Gastroesophageal sphincter (tissue), 4 donors: ENCODE measurements around the gene SREBF2. TPM values are rescaled to one million over a fixed set of nuclear protein-coding genes. Genes with fewer than 3 reads are reported as not detected.

Experiments
- ATAC-seq: fragments of 150-250 bp; one replicate; pipeline ENCODE4 v1.9.1; 2016; ENCODE audit warnings: mild to moderate bottlenecking, moderate library complexity
- H3K27ac ChIP-seq, 4 donors: fragments of 200-600 bp; sonication (generic) in 3 of 4; 1 replicate in 3 of 4; 2 replicates in 1 of 4; pipeline ENCODE4 v1.5.1; 2016 to 2019
- H3K27me3 ChIP-seq: fragments of 200-600 bp; sonication (generic); one replicate; pipeline ENCODE4 v1.5.1; 2019
- H3K36me3 ChIP-seq, 2 donors: fragments of 200-600 bp; sonication (generic); one replicate each; pipeline ENCODE4 v1.5.1; 2019; ENCODE audit warnings: control low read depth in 1 of 2
- H3K4me1 ChIP-seq, 3 donors: fragments of 200-600 bp; sonication (generic); 1 replicate in 2 of 3; 2 replicates in 1 of 3; pipeline ENCODE4 v1.5.1; 2016 to 2019; ENCODE audit warnings: control low read depth in 2 of 3
- H3K4me3 ChIP-seq, 2 donors: fragments of 200-600 bp; sonication (generic); one replicate each; pipeline ENCODE4 v1.5.1; 2019; ENCODE audit warnings: mild to moderate bottlenecking in 1 of 2, moderate library complexity in 1 of 2
- H3K9me3 ChIP-seq, 3 donors: fragments of 200-600 bp; sonication (generic); one replicate each; pipeline ENCODE4 v1.5.1; 2017 to 2019; ENCODE audit warnings: control low read depth in 2 of 3
- CTCF ChIP-seq, 4 experiments: fragments of 200-600 bp in 2 of 4; fragments of 450-650 bp in 2 of 4; sonication (generic) in 1 of 4; IDR thresholded peaks; one replicate each; pipeline ENCODE4 v1.5.1; 2017 to 2019; ENCODE audit warnings: antibody characterized with exemption in 4 of 4, mild to moderate bottlenecking in 2 of 4, moderate library complexity in 2 of 4
- EP300 ChIP-seq: sonication (generic); formaldehyde crosslinking; IDR thresholded peaks from one replicate; pipeline ENCODE4 v1.6.1; 2017; ENCODE audit warnings: antibody characterized with exemption, mild to moderate bottlenecking
- POLR2A ChIP-seq, 2 donors: fragments of 450-650 bp; IDR thresholded peaks; one replicate each; pipeline ENCODE4 v1.6.1; 2017; ENCODE audit warnings: antibody characterized with exemption in 2 of 2, mild to moderate bottlenecking in 2 of 2, moderate library complexity in 1 of 2
- POLR2AphosphoS5 ChIP-seq: sonication (generic); formaldehyde crosslinking; IDR thresholded peaks from one replicate; pipeline ENCODE4 v1.6.1; 2017; ENCODE audit warnings: antibody characterized with exemption
- WGBS, 2 donors: methylation state at CpG; one replicate each; pipeline ENCODE4 v1.1.5; 2018; ENCODE audit warnings: low coverage in 1 of 2; 5-methylcytosine and 5-hydroxymethylcytosine counted together
- total RNA-seq, 4 donors: library from RNA; depleted of rRNA; stranded (reverse); fragments of >200 nt; gene quantifications; one replicate each; pipeline ENCODE4 v1.1.0, GENCODE V29; 2016

The SREBF2 gene
- total RNA-seq, 4 donors from 2014 or later: 39.7 to 101 (median 58.8) TPM

GRCh38 chr22:41899992-41900651 is 67.2 kb downstream of the SREBF2 start:
- TF ChIP-seq EP300: no peak
- no peak for TF ChIP-seq POLR2A (IDR thresholded peaks at IDR 0.05)
- TF ChIP-seq CTCF (IDR thresholded peaks at IDR 0.05): no peak
- TF ChIP-seq POLR2AphosphoS5: no peak
- ATAC-seq: no peak
- H3K36me3 ChIP-seq: peaks cover 0 to 100% of the 10 kb centered on the region in 2 donors
- H3K27me3 ChIP-seq: no peaks in the 10 kb centered on the region
- no peak overlapping the region for H3K4me3 ChIP-seq
- H3K4me1 ChIP-seq: no peaks in the 10 kb centered on the region
- H3K9me3 ChIP-seq: no peaks in the 10 kb centered on the region
- WGBS, 2 donors: 65 to 75% methylated on average over 5 to 6 of the region's 13 CpGs
- H3K27ac ChIP-seq: no peak overlapping the region

- Histone ChIP-seq H3K36me3 (peaks cover 0 to 100% of the 10 kb centered on the region in 2 donors), H3K9me3 (no peaks in the 10 kb centered on the region), H3K4me3 (no peak overlapping the region), H3K4me1 (no peaks in the 10 kb centered on the region), H3K27me3 (no peaks in the 10 kb centered on the region), H3K27ac (no peak overlapping the region)
- ATAC-seq: no peak
- WGBS, 2 donors: 100% methylated on average over 2 of the region's 8 CpGs; no CpG with 5 or more reads in 1 of the 2 donors
- TF ChIP-seq POLR2A (IDR thresholded peaks at IDR 0.05): no peak
- TF ChIP-seq EP300: no peak
- TF ChIP-seq CTCF (IDR thresholded peaks at IDR 0.05): no peak
- TF ChIP-seq POLR2AphosphoS5: no peak
Measured at GRCh38 chr22:41900652-41901312, 67.9 kb downstream of the SREBF2 start.

- Histone ChIP-seq H3K27me3 (no peaks in the 10 kb centered on the region), H3K9me3 (no peaks in the 10 kb centered on the region), H3K36me3 (peaks cover 0 to 100% of the 10 kb centered on the region in 2 donors), H3K4me1 (no peaks in the 10 kb centered on the region), H3K4me3 (no peak overlapping the region), H3K27ac (no peak overlapping the region)
- WGBS, 2 donors: no CpG with 5 or more reads among the region's 7 CpGs
- no peak for TF ChIP-seq EP300
- no peak for TF ChIP-seq POLR2AphosphoS5
- no peak for TF ChIP-seq POLR2A (IDR thresholded peaks at IDR 0.05)
- no peak for ATAC-seq
Measured at GRCh38 chr22:41902016-41902415, 69.1 kb downstream of the SREBF2 start.

- no peak overlapping the region for H3K27ac ChIP-seq
- H3K4me1 ChIP-seq: no peaks in the 10 kb centered on the region
- H3K9me3 ChIP-seq: no peaks in the 10 kb centered on the region
- TF ChIP-seq CTCF (IDR thresholded peaks at IDR 0.05) (no peak), POLR2AphosphoS5 (no peak), POLR2A (IDR thresholded peaks at IDR 0.05) (no peak), EP300 (no peak)
- ATAC-seq: no peak
- no peak overlapping the region for H3K4me3 ChIP-seq
- H3K36me3 ChIP-seq: peaks cover 0 to 99% of the 10 kb centered on the region in 2 donors
- no peaks in the 10 kb centered on the region for H3K27me3 ChIP-seq
- WGBS, 2 donors: 70% methylated on average over 2 of the region's 15 CpGs; no CpG with 5 or more reads in 1 of the 2 donors
Measured at GRCh38 chr22:41902932-41903421, 70.1 kb downstream of the SREBF2 start.

- ATAC-seq: no peak
- no peak for TF ChIP-seq POLR2AphosphoS5
- no peak for TF ChIP-seq POLR2A (IDR thresholded peaks at IDR 0.05)
- no peak for TF ChIP-seq CTCF (IDR thresholded peaks at IDR 0.05)
- TF ChIP-seq EP300: no peak
- Histone ChIP-seq H3K27ac (no peak overlapping the region), H3K9me3 (no peaks in the 10 kb centered on the region), H3K27me3 (peaks cover 12% of the 10 kb centered on the region), H3K36me3 (peaks cover 0 to 81% of the 10 kb centered on the region in 2 donors), H3K4me3 (no peak overlapping the region), H3K4me1 (peaks cover 0 to 12% (median 0%) of the 10 kb centered on the region in 3 donors)
- WGBS, 2 donors: 80 to 82% methylated on average over 5 of the region's 24 CpGs
Measured at GRCh38 chr22:41904450-41905410, 71.8 kb downstream of the SREBF2 start.
